GM23338 (cell line): ENCODE data around the gene RBKS. TPM values are rescaled to one million over a fixed set of nuclear protein-coding genes. Genes with fewer than 3 reads are reported as not detected.

ENCODE experiments used
- ATAC-seq: fragments of 200-7000 bp; cut with Tn5 transposase; 3 replicates; pipeline ENCODE4 v1.9.1; 2020
- DNase-seq: peaks from one replicate; pipeline ENCODE4 v3.0.0-alpha.2; 2015; ENCODE audit warnings: low spot score
- H2AFZ ChIP-seq: fragments of 200-600 bp; sonication (generic); 2 replicates; pipeline ENCODE4 v1.8.0; 2016; ENCODE audit warnings: antibody characterized with exemption, mild to moderate bottlenecking, moderate library complexity
- H3F3A ChIP-seq: fragments of 200-600 bp; sonication (generic); replicated peaks from 2 replicates; pipeline ENCODE4 v1.8.0; 2017; ENCODE audit warnings: antibody characterized with exemption, mixed run types, low read depth
- H3K27ac ChIP-seq: fragments of 200-600 bp; sonication (generic); 2 replicates; pipeline ENCODE4 v1.6.1; 2016; ENCODE audit warnings: low read depth
- H3K27me3 ChIP-seq: fragments of 200-600 bp; sonication (generic); 2 replicates; pipeline ENCODE4 v1.8.0; 2016; ENCODE audit warnings: mild to moderate bottlenecking, mixed run types, moderate library complexity; ENCODE audit not compliant: insufficient read depth
- H3K36me3 ChIP-seq: fragments of 200-600 bp; sonication (generic); 2 replicates; pipeline ENCODE4 v1.8.0; 2016; ENCODE audit warnings: mild to moderate bottlenecking; ENCODE audit not compliant: insufficient read depth
- H3K4me1 ChIP-seq: fragments of 200-600 bp; sonication (generic); 2 replicates; pipeline ENCODE4 v1.8.0; 2016; ENCODE audit warnings: mild to moderate bottlenecking, moderate library complexity; ENCODE audit not compliant: insufficient read depth
- H3K4me2 ChIP-seq: fragments of 200-600 bp; sonication (generic); 2 replicates; pipeline ENCODE4 v1.7.1; 2017; ENCODE audit warnings: mixed run types
- H3K4me3 ChIP-seq: fragments of 200-600 bp; sonication (generic); 2 replicates; pipeline ENCODE4 v1.6.1; 2016; ENCODE audit warnings: mixed run types
- H3K79me2 ChIP-seq: fragments of 200-600 bp; sonication (generic); replicated peaks from 2 replicates; pipeline ENCODE4 v1.8.0; 2017; ENCODE audit warnings: mild to moderate bottlenecking; ENCODE audit not compliant: insufficient read depth
- H3K9me2 ChIP-seq: fragments of 200-600 bp; sonication (generic); 2 replicates; pipeline ENCODE4 v1.8.0; 2017; ENCODE audit not compliant: insufficient read depth
- H4K20me1 ChIP-seq: fragments of 200-600 bp; sonication (generic); replicated peaks from 2 replicates; pipeline ENCODE4 v1.8.0; 2017; ENCODE audit warnings: mild to moderate bottlenecking; ENCODE audit not compliant: insufficient read depth
- H3K27ac Mint-ChIP-seq: 2 replicates; pipeline ENCODE4 v1.8.0; 2020; ENCODE audit warnings: inconsistent platforms, mild to moderate bottlenecking, moderate library complexity, mixed read lengths
- H3K27me3 Mint-ChIP-seq: 3 replicates; pipeline ENCODE4 v1.8.0; 2022; ENCODE audit warnings: low read depth, mild to moderate bottlenecking, moderate library complexity, mixed read lengths, inconsistent platforms; ENCODE audit not compliant: insufficient read depth, poor library complexity
- H3K36me3 Mint-ChIP-seq: 3 replicates; pipeline ENCODE4 v1.8.0; 2021; ENCODE audit warnings: low read depth, mild to moderate bottlenecking, inconsistent platforms, moderate library complexity, mixed read lengths
- H3K4me1 Mint-ChIP-seq: 3 replicates; pipeline ENCODE4 v1.8.0; 2020; ENCODE audit warnings: mild to moderate bottlenecking, inconsistent platforms, mixed read lengths
- H3K4me3 Mint-ChIP-seq: 3 replicates; pipeline ENCODE4 v1.8.0; 2021; ENCODE audit warnings: moderate library complexity, mild to moderate bottlenecking, inconsistent platforms, mixed read lengths
- H3K9me3 Mint-ChIP-seq: 3 replicates; pipeline ENCODE4 v1.8.0; 2020; ENCODE audit warnings: moderate library complexity, mild to moderate bottlenecking, inconsistent platforms, mixed read lengths
- CREB1 ChIP-seq: fragments of 250-450 bp; sonication (Bioruptor Pico); IDR thresholded peaks from 2 replicates; pipeline ENCODE4 v1.5.0; 2020; ENCODE audit warnings: low read depth, mild to moderate bottlenecking, moderate library complexity
- ETS1 ChIP-seq: IDR thresholded peaks from 2 replicates; pipeline ENCODE4 v1.6.1; 2016; ENCODE audit warnings: antibody characterized with exemption
- EZH2phosphoT487 ChIP-seq: fragments of 200-600 bp; sonication (generic); IDR thresholded peaks from one replicate; pipeline ENCODE4 v1.8.1; 2018; ENCODE audit warnings: antibody characterized with exemption; ENCODE audit not compliant: unreplicated experiment
- JUNB ChIP-seq: IDR thresholded peaks from one replicate; pipeline ENCODE4 v1.6.1; 2016; ENCODE audit warnings: antibody characterized with exemption; ENCODE audit not compliant: unreplicated experiment
- POLR2AphosphoS5 ChIP-seq: IDR thresholded peaks from 2 replicates; pipeline ENCODE4 v1.6.1; 2016; ENCODE audit warnings: antibody characterized with exemption, low read depth
- REST ChIP-seq: IDR thresholded peaks from one replicate; pipeline ENCODE4 v1.6.1; 2018; ENCODE audit warnings: antibody characterized with exemption; ENCODE audit not compliant: unreplicated experiment
- STAT1 ChIP-seq: IDR thresholded peaks from one replicate; pipeline ENCODE4 v1.6.1; 2016; ENCODE audit warnings: antibody characterized with exemption; ENCODE audit not compliant: unreplicated experiment
- ZNF114 ChIP-seq: fragments of 250-450 bp; sonication (Bioruptor Pico); IDR thresholded peaks from 2 replicates; pipeline ENCODE4 v1.5.0; 2020; ENCODE audit warnings: mild to moderate bottlenecking, moderate library complexity
- ZNF331 ChIP-seq: fragments of 250-450 bp; sonication (Bioruptor Pico); IDR thresholded peaks from 2 replicates; pipeline ENCODE4 v1.5.0; 2020; ENCODE audit warnings: low read depth, mild to moderate bottlenecking, moderate library complexity
- polyA plus RNA-seq: library from polyadenylated mRNA; unstranded; fragments of >200 nt; fragmentation: Nextera tagmentation; extraction: Ambion mirVana; gene quantifications from 2 replicates; pipeline ENCODE4 v1.2.1, GENCODE V29; 2016
- total RNA-seq: library from RNA; depleted of rRNA; stranded (reverse); fragments of >200 nt; shearing (Covaris generic); gene quantifications from 2 replicates; pipeline ENCODE4 v1.2.3, GENCODE V29; 2014
- TF ChIP-seq, protein P1 (sequence below): fragments of 250-450 bp; sonication (Bioruptor Pico); IDR thresholded peaks from 2 replicates; pipeline ENCODE4 v1.5.0; 2020; ENCODE audit warnings: mild to moderate bottlenecking, moderate library complexity
- TF ChIP-seq, protein P2 (sequence below), 2 experiments: fragments of 200-600 bp in 1 of 2; sonication (generic) in 1 of 2; conservative IDR thresholded peaks; 2 replicates each; pipeline versions ENCODE4 v1.5.1 to v1.6.1; 2016 to 2017; ENCODE audit warnings: antibody characterized with exemption in 2 of 2, low read depth in 2 of 2, mild to moderate bottlenecking in 2 of 2, moderate library complexity in 1 of 2

RBKS gene
- total and polyA plus RNA-seq, 2 experiments from 2014 or later, result 1.3 to 1.5 TPM

- TF ChIP-seq, protein P1, sequence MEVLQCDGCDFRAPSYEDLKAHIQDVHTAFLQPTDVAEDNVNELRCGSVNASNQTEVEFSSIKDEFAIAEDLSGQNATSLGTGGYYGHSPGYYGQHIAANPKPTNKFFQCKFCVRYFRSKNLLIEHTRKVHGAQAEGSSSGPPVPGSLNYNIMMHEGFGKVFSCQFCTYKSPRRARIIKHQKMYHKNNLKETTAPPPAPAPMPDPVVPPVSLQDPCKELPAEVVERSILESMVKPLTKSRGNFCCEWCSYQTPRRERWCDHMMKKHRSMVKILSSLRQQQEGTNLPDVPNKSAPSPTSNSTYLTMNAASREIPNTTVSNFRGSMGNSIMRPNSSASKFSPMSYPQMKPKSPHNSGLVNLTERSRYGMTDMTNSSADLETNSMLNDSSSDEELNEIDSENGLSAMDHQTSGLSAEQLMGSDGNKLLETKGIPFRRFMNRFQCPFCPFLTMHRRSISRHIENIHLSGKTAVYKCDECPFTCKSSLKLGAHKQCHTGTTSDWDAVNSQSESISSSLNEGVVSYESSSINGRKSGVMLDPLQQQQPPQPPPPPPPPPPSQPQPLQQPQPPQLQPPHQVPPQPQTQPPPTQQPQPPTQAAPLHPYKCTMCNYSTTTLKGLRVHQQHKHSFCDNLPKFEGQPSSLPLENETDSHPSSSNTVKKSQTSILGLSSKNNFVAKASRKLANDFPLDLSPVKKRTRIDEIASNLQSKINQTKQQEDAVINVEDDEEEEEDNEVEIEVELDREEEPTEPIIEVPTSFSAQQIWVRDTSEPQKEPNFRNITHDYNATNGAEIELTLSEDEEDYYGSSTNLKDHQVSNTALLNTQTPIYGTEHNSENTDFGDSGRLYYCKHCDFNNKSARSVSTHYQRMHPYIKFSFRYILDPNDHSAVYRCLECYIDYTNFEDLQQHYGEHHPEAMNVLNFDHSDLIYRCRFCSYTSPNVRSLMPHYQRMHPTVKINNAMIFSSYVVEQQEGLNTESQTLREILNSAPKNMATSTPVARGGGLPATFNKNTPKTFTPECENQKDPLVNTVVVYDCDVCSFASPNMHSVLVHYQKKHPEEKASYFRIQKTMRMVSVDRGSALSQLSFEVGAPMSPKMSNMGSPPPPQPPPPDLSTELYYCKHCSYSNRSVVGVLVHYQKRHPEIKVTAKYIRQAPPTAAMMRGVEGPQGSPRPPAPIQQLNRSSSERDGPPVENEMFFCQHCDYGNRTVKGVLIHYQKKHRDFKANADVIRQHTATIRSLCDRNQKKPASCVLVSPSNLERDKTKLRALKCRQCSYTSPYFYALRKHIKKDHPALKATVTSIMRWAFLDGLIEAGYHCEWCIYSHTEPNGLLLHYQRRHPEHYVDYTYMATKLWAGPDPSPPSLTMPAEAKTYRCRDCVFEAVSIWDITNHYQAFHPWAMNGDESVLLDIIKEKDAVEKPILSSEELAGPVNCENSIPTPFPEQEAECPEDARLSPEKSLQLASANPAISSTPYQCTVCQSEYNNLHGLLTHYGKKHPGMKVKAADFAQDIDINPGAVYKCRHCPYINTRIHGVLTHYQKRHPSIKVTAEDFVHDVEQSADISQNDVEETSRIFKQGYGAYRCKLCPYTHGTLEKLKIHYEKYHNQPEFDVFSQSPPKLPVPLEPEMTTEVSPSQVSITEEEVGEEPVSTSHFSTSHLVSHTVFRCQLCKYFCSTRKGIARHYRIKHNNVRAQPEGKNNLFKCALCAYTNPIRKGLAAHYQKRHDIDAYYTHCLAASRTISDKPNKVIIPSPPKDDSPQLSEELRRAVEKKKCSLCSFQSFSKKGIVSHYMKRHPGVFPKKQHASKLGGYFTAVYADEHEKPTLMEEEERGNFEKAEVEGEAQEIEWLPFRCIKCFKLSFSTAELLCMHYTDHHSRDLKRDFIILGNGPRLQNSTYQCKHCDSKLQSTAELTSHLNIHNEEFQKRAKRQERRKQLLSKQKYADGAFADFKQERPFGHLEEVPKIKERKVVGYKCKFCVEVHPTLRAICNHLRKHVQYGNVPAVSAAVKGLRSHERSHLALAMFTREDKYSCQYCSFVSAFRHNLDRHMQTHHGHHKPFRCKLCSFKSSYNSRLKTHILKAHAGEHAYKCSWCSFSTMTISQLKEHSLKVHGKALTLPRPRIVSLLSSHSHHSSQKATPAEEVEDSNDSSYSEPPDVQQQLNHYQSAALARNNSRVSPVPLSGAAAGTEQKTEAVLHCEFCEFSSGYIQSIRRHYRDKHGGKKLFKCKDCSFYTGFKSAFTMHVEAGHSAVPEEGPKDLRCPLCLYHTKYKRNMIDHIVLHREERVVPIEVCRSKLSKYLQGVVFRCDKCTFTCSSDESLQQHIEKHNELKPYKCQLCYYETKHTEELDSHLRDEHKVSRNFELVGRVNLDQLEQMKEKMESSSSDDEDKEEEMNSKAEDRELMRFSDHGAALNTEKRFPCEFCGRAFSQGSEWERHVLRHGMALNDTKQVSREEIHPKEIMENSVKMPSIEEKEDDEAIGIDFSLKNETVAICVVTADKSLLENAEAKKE, result no peak
Observed at GRCh38 chr2:27893006-27893405, 2.8 kb upstream of the RBKS start (continued).

DNA sequence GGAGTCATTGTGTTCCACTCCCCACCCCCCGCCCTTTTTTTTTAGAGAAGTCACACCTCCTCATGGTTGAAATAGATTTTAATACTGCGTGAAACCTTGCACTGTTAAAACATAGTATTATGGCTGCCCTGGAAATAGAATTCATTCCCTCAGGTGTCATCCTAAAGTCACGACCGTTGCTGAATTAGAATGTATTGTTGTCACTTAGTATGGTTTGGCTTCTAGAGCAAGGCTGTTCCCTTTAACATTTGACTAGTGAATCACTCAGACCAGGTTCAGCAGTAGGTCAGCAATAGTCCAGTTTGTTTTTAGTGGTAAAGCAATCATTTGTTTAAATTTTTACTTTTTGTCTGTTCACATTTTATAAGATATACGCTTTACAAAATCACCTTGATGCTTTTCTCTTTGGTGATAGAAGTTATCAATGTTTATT lies 1.5 kb upstream of the RBKS start:
- peaks cover 12% of the 10 kb centered on the region for H3K79me2 ChIP-seq
- peak overlapping the region; percentile 100 for H3K4me3 Mint-ChIP-seq
- H3K4me1 ChIP-seq, result peaks cover 5% of the 10 kb centered on the region; the same call in 1 of the 2 replicates
- TF ChIP-seq ZNF331 (no peak), JUNB (no peak), STAT1 (no peak), CREB1 (CRISPR knock-in tag) (no peak), POLR2AphosphoS5 (no peak), REST (no peak), ZNF114 (CRISPR knock-in tag) (no peak), EZH2phosphoT487 (no peak), ETS1 (no peak)
- TF ChIP-seq, protein P2, sequence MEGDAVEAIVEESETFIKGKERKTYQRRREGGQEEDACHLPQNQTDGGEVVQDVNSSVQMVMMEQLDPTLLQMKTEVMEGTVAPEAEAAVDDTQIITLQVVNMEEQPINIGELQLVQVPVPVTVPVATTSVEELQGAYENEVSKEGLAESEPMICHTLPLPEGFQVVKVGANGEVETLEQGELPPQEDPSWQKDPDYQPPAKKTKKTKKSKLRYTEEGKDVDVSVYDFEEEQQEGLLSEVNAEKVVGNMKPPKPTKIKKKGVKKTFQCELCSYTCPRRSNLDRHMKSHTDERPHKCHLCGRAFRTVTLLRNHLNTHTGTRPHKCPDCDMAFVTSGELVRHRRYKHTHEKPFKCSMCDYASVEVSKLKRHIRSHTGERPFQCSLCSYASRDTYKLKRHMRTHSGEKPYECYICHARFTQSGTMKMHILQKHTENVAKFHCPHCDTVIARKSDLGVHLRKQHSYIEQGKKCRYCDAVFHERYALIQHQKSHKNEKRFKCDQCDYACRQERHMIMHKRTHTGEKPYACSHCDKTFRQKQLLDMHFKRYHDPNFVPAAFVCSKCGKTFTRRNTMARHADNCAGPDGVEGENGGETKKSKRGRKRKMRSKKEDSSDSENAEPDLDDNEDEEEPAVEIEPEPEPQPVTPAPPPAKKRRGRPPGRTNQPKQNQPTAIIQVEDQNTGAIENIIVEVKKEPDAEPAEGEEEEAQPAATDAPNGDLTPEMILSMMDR (conservative IDR thresholded peaks at IDR 0.05; ENCODE audit: low read depth in 2 of 2), result no peak

More for the DNA sequence above, 1.5 kb upstream of the RBKS start:
- Histone ChIP-seq H2AFZ (peak overlapping the region; percentile 99; the same call in 1 of the 2 replicates), H3F3A (peaks cover 8% of the 10 kb centered on the region; the same call in 1 of the 2 replicates), H3K4me2 (peak overlapping the region; percentile 83; the same call in 1 of the 2 replicates), H3K27ac (no peak overlapping the region), H3K36me3 (no peaks in the 10 kb centered on the region), H3K9me2 (no peaks in the 10 kb centered on the region; the same call in 1 of the 2 replicates), H4K20me1 (no peaks in the 10 kb centered on the region), H3K27me3 (no peaks in the 10 kb centered on the region), H3K4me3 (peak overlapping the region; percentile 87; the same call in 1 of the 2 replicates)
- no peak for DNase-seq
- Mint-ChIP-seq H3K27me3 (peaks cover 8% of the 10 kb centered on the region), H3K36me3 (peaks cover 2% of the 10 kb centered on the region; the same call in 1 of the 3 replicates), H3K27ac (peak overlapping the region; percentile 99), H3K9me3 (no peaks in the 10 kb centered on the region), H3K4me1 (peaks cover 3% of the 10 kb centered on the region; the same call in 1 of the 3 replicates)
- no peak for ATAC-seq
